IMR-90 (cell line): ENCODE measurements around the gene AUH. TPM values are rescaled to one million over a fixed set of nuclear protein-coding genes. Genes with fewer than 3 reads are reported as not detected.
A peak's percentile ranks its signal among the peaks of the same experiment; 100 is the strongest.

Source experiments
- ATAC-seq: fragments of 200-7000 bp; cut with Tn5 transposase; 2 replicates; pipeline ENCODE4 v1.9.1; 2020; ENCODE audit warnings: low read depth, mild to moderate bottlenecking, moderate library complexity
- BruUV-seq: library from RNA; stranded (reverse); fragments of 400-500 nt; replicated peaks from 2 replicates; lab custom pipeline; 2021; lab: Mats Ljungman, UMichigan
- CTCF ChIA-PET: fragments of 300-600 bp; formaldehyde crosslinking; extraction: SDS; loops from one replicate; lab custom pipeline; 2021; ENCODE audit warnings: antibody characterized with exemption; lab: Yijun Ruan, JAX
- POLR2A ChIA-PET: fragments of 300-600 bp; sonication (Branson Sonifier 250); formaldehyde crosslinking; loops from one replicate; lab custom pipeline; 2022; ENCODE audit warnings: antibody characterized with exemption; ENCODE audit not compliant: unreplicated experiment; lab: Charles Lee
- DNase-seq: peaks from one replicate; pipeline ENCODE4 v3.0.0; 2013
- H2AFZ ChIP-seq: replicated peaks from 2 replicates; pipeline ENCODE3; 2013; ENCODE audit warnings: low read length, mild to moderate bottlenecking; ENCODE audit not compliant: poor library complexity
- H2AK5ac ChIP-seq: 2 replicates; pipeline ENCODE4 v1.6.1; 2013; ENCODE audit warnings: low read depth, low read length, inconsistent platforms
- H2AK9ac ChIP-seq: replicated peaks from 2 replicates; pipeline ENCODE3; 2013; ENCODE audit warnings: mild to moderate bottlenecking, low read depth, low read length, moderate library complexity; ENCODE audit not compliant: poor library complexity
- H2BK120ac ChIP-seq: 2 replicates; pipeline ENCODE4 v1.6.1; 2013; ENCODE audit warnings: low read depth, low read length, inconsistent platforms
- H2BK15ac ChIP-seq: 3 replicates; pipeline ENCODE4 v1.6.1; 2013; ENCODE audit warnings: low read depth, low read length, inconsistent platforms
- H2BK20ac ChIP-seq: 2 replicates; pipeline ENCODE4 v1.6.1; 2013; ENCODE audit warnings: low read depth, mild to moderate bottlenecking, inconsistent platforms, low read length, moderate library complexity
- H2BK5ac ChIP-seq: 2 replicates; pipeline ENCODE4 v1.6.1; 2013; ENCODE audit warnings: mild to moderate bottlenecking, low read depth, low read length, inconsistent platforms; ENCODE audit not compliant: poor library complexity, severe bottlenecking
- H3K14ac ChIP-seq: replicated peaks from 2 replicates; pipeline ENCODE4 v1.6.1; 2013; ENCODE audit warnings: low read depth, low read length, inconsistent platforms
- H3K18ac ChIP-seq: 2 replicates; pipeline ENCODE4 v1.6.1; 2013; ENCODE audit warnings: low read depth, low read length, control low read depth
- H3K23ac ChIP-seq: 2 replicates; pipeline ENCODE4 v1.6.1; 2013; ENCODE audit warnings: low read depth, low read length, inconsistent platforms
- H3K27ac ChIP-seq: 2 replicates; pipeline ENCODE4 v1.5.1; 2013; ENCODE audit warnings: mild to moderate bottlenecking, control low read depth, low read length; ENCODE audit not compliant: insufficient read depth
- H3K27me3 ChIP-seq: 2 replicates; pipeline ENCODE4 v1.6.1; 2013; ENCODE audit warnings: low read length; ENCODE audit not compliant: control insufficient read depth, insufficient read depth
- H3K36me3 ChIP-seq: 2 replicates; pipeline ENCODE4 v1.6.1; 2013; ENCODE audit warnings: low read length, mixed read lengths; ENCODE audit not compliant: control insufficient read depth, insufficient read depth
- H3K4ac ChIP-seq: 2 replicates; pipeline ENCODE4 v1.6.1; 2013; ENCODE audit warnings: low read depth, low read length, inconsistent platforms
- H3K4me1 ChIP-seq: 2 replicates; pipeline ENCODE4 v1.6.1; 2013; ENCODE audit warnings: low read length, mixed read lengths; ENCODE audit not compliant: control insufficient read depth, insufficient read depth
- H3K4me2 ChIP-seq: 2 replicates; pipeline ENCODE4 v1.6.1; 2013; ENCODE audit warnings: low read depth, mild to moderate bottlenecking, control low read depth, low read length, moderate library complexity
- H3K4me3 ChIP-seq: 2 replicates; pipeline ENCODE4 v1.5.1; 2013; ENCODE audit warnings: low read depth, mild to moderate bottlenecking, control low read depth, low read length, moderate library complexity; ENCODE audit not compliant: insufficient read depth
- H3K56ac ChIP-seq: 2 replicates; pipeline ENCODE4 v1.6.1; 2013; ENCODE audit warnings: low read length, inconsistent platforms; ENCODE audit not compliant: insufficient read depth; ENCODE audit errors: extremely low read depth
- H3K79me1 ChIP-seq, 2 experiments: 2 replicates each; pipeline ENCODE4 v1.6.1; 2013; ENCODE audit warnings: low read length in 2 of 2, inconsistent platforms in 1 of 2, low read depth in 1 of 2
- H3K9ac ChIP-seq: 2 replicates; pipeline ENCODE4 v1.6.1; 2013; ENCODE audit warnings: low read depth, low read length, control low read depth
- H3K9me1 ChIP-seq: 2 replicates; pipeline ENCODE4 v1.6.1; 2013; ENCODE audit warnings: low read length, inconsistent platforms; ENCODE audit not compliant: insufficient read depth
- H3K9me3 ChIP-seq: 2 replicates; pipeline ENCODE4 v1.6.1; 2013; ENCODE audit warnings: low read length; ENCODE audit not compliant: control insufficient read depth, insufficient read depth
- H4K20me1 ChIP-seq: 2 replicates; pipeline ENCODE4 v1.6.1; 2013; ENCODE audit warnings: low read length, inconsistent platforms; ENCODE audit not compliant: insufficient read depth
- H4K5ac ChIP-seq: 2 replicates; pipeline ENCODE4 v1.6.1; 2013; ENCODE audit warnings: mild to moderate bottlenecking, low read depth, low read length, control low read depth
- H4K8ac ChIP-seq, 2 experiments: 2 replicates each; pipeline ENCODE4 v1.6.1; 2013; ENCODE audit warnings: low read depth in 2 of 2, low read length in 2 of 2, control low read depth in 1 of 2, inconsistent platforms in 1 of 2
- H4K91ac ChIP-seq: 2 replicates; pipeline ENCODE4 v1.6.1; 2013; ENCODE audit warnings: low read depth, low read length, inconsistent platforms; ENCODE audit not compliant: insufficient read depth
- RFX5 ChIP-seq: IDR thresholded peaks from 2 replicates; pipeline ENCODE4 v1.8.0; 2012; ENCODE audit warnings: low read depth, mild to moderate bottlenecking, low read length, moderate library complexity
- WGBS, 2 experiments: methylation state at CpG; one replicate each; pipeline versions ENCODE4 v1.1.5 to v1.1.7; 2013; ENCODE audit warnings: missing lambda C conversion rate in 2 of 2; ENCODE audit not compliant: insufficient read length in 1 of 2; ENCODE audit errors: extremely low coverage in 2 of 2; 5-methylcytosine and 5-hydroxymethylcytosine counted together
- dilution Hi-C: fragments of 300-500 bp; cut with HindIII; formaldehyde crosslinking; loops from one replicate; pipeline ENCODE4 v1.14.3; 2018; ENCODE audit warnings: low sequenced_read_pairs; ENCODE audit not compliant: unreplicated experiment
- in situ Hi-C: fragments of 300-500 bp; cut with MboI; formaldehyde crosslinking; loops from 3 replicates; pipeline ENCODE4 v1.14.3; 2019; ENCODE audit warnings: low sequenced_read_pairs, inconsistent platforms, mixed read lengths
- intact Hi-C: fragments of 100-400 bp; cut with micrococcal nuclease; formaldehyde crosslinking; loops from 2 replicates; pipeline ENCODE4 v1.10.0; 2022
- polyA plus RNA-seq, 3 experiments: library from polyadenylated mRNA; depleted of rRNA; stranded (reverse); fragments of >200 nt; gene quantifications; 2 replicates each; pipeline ENCODE4 v1.2.3, GENCODE V29; 2012; ENCODE audit warnings: low replicate concordance in 1 of 3
- total RNA-seq: library from RNA; depleted of rRNA; stranded (reverse); fragments of >200 nt; gene quantifications from 2 replicates; pipeline ENCODE4 v1.2.3, GENCODE V29; 2012

The AUH gene
- total and polyA plus RNA-seq, 2 of the 4 experiments (the other 2 are of a cell fraction) = 5.9 to 8.1 TPM

DNA sequence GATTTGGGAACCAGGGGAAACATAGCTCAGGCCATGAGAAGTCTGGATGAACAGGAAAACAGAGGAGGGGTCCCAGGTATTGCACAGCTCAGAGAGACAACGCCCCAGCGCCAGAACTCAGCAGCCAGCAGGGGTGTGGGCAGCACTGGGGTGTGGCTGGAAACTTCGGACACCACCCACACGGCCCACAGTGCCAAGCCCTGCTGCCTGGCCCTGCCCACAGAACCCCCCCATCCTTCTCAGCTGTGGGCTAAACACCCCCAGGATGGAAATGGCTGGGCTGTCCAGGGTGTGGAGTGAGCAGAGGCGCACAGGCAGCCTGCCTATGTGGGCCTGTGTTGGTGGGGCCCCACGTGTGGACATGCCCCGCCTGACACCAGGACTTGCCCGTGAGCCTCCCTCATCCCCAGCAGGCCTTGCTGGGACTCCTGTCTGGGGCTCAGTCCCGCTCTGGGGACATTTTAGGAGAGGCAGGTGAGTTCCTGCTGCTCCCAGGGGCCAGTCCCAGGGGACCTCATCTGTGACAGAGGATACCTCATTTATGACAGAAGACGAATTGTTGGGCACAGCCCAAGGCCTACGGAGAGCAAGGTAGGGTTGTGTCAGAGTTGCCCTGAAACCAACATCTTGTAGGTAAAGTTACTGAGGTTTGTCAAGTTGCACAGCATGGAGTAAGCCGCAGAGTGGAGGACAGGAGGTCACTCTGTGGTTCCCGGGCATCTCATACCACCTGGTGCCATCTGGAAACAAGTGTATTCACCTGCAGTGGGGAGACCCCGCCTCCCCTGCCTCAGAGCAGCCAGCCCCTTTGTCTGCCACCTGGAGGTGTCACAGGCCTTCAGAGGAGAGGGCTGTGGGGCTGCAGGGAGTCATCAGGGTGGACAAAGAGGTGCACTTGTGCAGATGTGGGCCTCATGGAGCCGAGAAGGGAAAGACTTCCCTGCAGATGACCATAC lies 183.2 kb downstream of the AUH start:
- POLR2A ChIA-PET = no interaction called here
- Histone ChIP-seq H2BK5ac (peak overlapping the region; percentile 93), H3K4me2 (no peak overlapping the region), H2BK120ac (peak overlapping the region; percentile 98), H3K23ac (peak overlapping the region; percentile 82), H3K27ac (peak overlapping the region; percentile 62), H3K9ac (no peak overlapping the region), H4K20me1 (no peaks in the 10 kb centered on the region), H3K27me3 (no peaks in the 10 kb centered on the region), H3K4me1 (peaks cover 10% of the 10 kb centered on the region), H3K79me1 (peaks cover 3 to 8% of the 10 kb centered on the region in 2 experiments; a peak in 2 of 4 replicates), H4K8ac (peak overlapping the region; percentile 91 to 95), H3K4ac (peak overlapping the region; percentile 98), H3K9me3 (no peaks in the 10 kb centered on the region), H2AFZ (peak overlapping the region; percentile 77), H2AK9ac (peak overlapping the region; percentile 94), H3K4me3 (no peak overlapping the region), H2BK15ac (peak overlapping the region; percentile 96; the same call in 2 of the 3 replicates), H2AK5ac (peak overlapping the region; percentile 99), H3K36me3 (no peaks in the 10 kb centered on the region), H4K5ac (peak overlapping the region; percentile 40), H3K14ac (peak overlapping the region; percentile 84), H3K18ac (peak overlapping the region; percentile 69), H3K56ac (peak overlapping the region; percentile 43; the same call in 1 of the 2 replicates), H3K9me1 (peaks cover 14% of the 10 kb centered on the region), H4K91ac (peak overlapping the region; percentile 94), H2BK20ac (peak overlapping the region; percentile 98)
- DNase-seq (no peak), ATAC-seq (no peak)
- in situ Hi-C loops (no loop called here), dilution Hi-C loops (no loop called here), intact Hi-C loops (no loop called here)
- CTCF ChIA-PET = interaction anchor here (0.5 kb wide), 1 partner anchor 78 kb away, joined by 3 read pairs; no protein-coding TSS in a partner anchor
- no peak for TF ChIP-seq RFX5
- WGBS, 2 experiments = 100% methylated on average over 3 of the region's 15 CpGs; no CpG with 5 or more reads in 1 of the 2 experiments
- no TSS peak for BruUV-seq
